Kidney (tissue), 14 donors: Measurements from ENCODE around the gene TSGA10IP. TPM values are rescaled to one million over a fixed set of nuclear protein-coding genes. Genes with fewer than 3 reads are reported as not detected.

ENCODE experiments used
- DNase-seq, 5 donors: peaks; one replicate each; pipeline ENCODE4 v3.0.0-alpha.2; 2013 to 2020
- FAIRE-seq: peaks from 2 replicates; lab custom pipeline; 2012; peaks lifted over from hg19 to GRCh38; lab: Jason Lieb, UNC
- H3K27ac ChIP-seq, 2 donors: one replicate each; pipeline ENCODE4 v1.7.0; 2013; ENCODE audit warnings: low read depth in 2 of 2, low read length in 2 of 2, inconsistent platforms in 1 of 2
- H3K27me3 ChIP-seq: one replicate; pipeline ENCODE4 v1.7.1; 2013; ENCODE audit warnings: low read length, inconsistent platforms; ENCODE audit not compliant: control insufficient read depth, insufficient read depth
- H3K36me3 ChIP-seq, 3 donors: one replicate each; pipeline versions ENCODE4 v1.7.0 to v1.7.1; 2013; ENCODE audit warnings: low read length in 3 of 3, control low read depth in 1 of 3, inconsistent platforms in 1 of 3; ENCODE audit not compliant: insufficient read depth in 3 of 3, control insufficient read depth in 2 of 3
- H3K4me1 ChIP-seq, 3 donors: one replicate each; pipeline versions ENCODE4 v1.7.0 to v1.7.1; 2013; ENCODE audit warnings: low read length in 3 of 3, inconsistent platforms in 1 of 3, low read depth in 1 of 3; ENCODE audit not compliant: control insufficient read depth in 2 of 3, insufficient read depth in 2 of 3
- H3K4me3 ChIP-seq, 3 donors: one replicate each; pipeline versions ENCODE4 v1.7.0 to v1.8.1; 2013; ENCODE audit warnings: low read length in 3 of 3, control low read depth in 1 of 3, inconsistent platforms in 1 of 3
- H3K9ac ChIP-seq, 3 donors: one replicate each; pipeline versions ENCODE4 v1.7.0 to v1.7.1; 2013; ENCODE audit warnings: low read length in 3 of 3, control low read depth in 1 of 3, inconsistent platforms in 1 of 3
- H3K9me3 ChIP-seq, 3 donors: one replicate each; pipeline versions ENCODE4 v1.7.0 to v1.7.1; 2013; ENCODE audit warnings: low read length in 3 of 3, control low read depth in 1 of 3, inconsistent platforms in 1 of 3; ENCODE audit not compliant: control insufficient read depth in 2 of 3, insufficient read depth in 1 of 3
- CTCF ChIP-seq: IDR thresholded peaks from 3 replicates; pipeline ENCODE4 v1.5.1; 2012; ENCODE audit warnings: mild to moderate bottlenecking, moderate library complexity, borderline replicate concordance; ENCODE audit not compliant: insufficient read depth; ENCODE audit errors: extremely low read depth
- intact Hi-C: fragments of 100-400 bp; cut with DNase I; formaldehyde crosslinking; loops from one replicate; pipeline ENCODE4 v1.11.1; 2022
- polyA plus RNA-seq: library from polyadenylated mRNA; stranded (reverse); fragments of 350-450 nt; fragmentation: Illumina TruSeq; extraction: RNeasy Lipid Tissue Mini Kit (QIAGEN cat#74804); gene quantifications from one replicate; pipeline ENCODE4 v1.2.3, GENCODE V29; 2014; ENCODE audit warnings: low read depth, low replicate concordance; ENCODE audit not compliant: insufficient read depth
- total RNA-seq: library from RNA; stranded (reverse); fragmentation: NEBNext Ultra II Directional; extraction: Animal tissue kit (Norgen Biotek cat#: 25700); gene quantifications from one replicate; pipeline ENCODE4 v1.2.1, GENCODE V29; 2021
- donor health status: control.
- donor health status: control.
- donor health status: control.
- donor health status: control.
- donor health status: control.
- donor health status: DM: yes; HTN: yes; CAD: no.
- donor health status: Normal renal cell carcinoma (clear cell type).

The TSGA10IP gene
- total and polyA plus RNA-seq, 2 donors from 2014 or later: not detected

- intact Hi-C loops: no loop called here
- Histone ChIP-seq H3K4me1 (peaks cover 0 to 42% (median 20%) of the 10 kb centered on the region in 3 donors), H3K9me3 (no peaks in the 10 kb centered on the region), H3K27me3 (no peaks in the 10 kb centered on the region), H3K9ac (no peak overlapping the region), H3K27ac (peak overlapping the region; percentile 32 to 59), H3K36me3 (no peaks in the 10 kb centered on the region), H3K4me3 (no peak overlapping the region)
- DNase-seq (peak in 1 of 5 donors; percentile 92), FAIRE-seq (no peak)
- no peak for TF ChIP-seq CTCF
Observed at GRCh38 chr11:65915821-65916251, 29.4 kb upstream of the TSGA10IP start.

- DNase-seq (no peak), FAIRE-seq (no peak)
- Histone ChIP-seq H3K9ac (no peak overlapping the region), H3K36me3 (no peaks in the 10 kb centered on the region), H3K4me1 (peaks cover 0 to 44% (median 21%) of the 10 kb centered on the region in 3 donors), H3K9me3 (no peaks in the 10 kb centered on the region), H3K27me3 (no peaks in the 10 kb centered on the region), H3K27ac (no peak overlapping the region), H3K4me3 (no peak overlapping the region)
- TF ChIP-seq CTCF: no peak
- intact Hi-C loops: no loop called here
Observed at GRCh38 chr11:65916391-65916790, 28.9 kb upstream of the TSGA10IP start.

GRCh38 chr11:65917077-65917433, 28.2 kb upstream of the TSGA10IP start:
- no peak for TF ChIP-seq CTCF
- no peaks in the 10 kb centered on the region for H3K9me3 ChIP-seq
- H3K4me1 ChIP-seq: peaks cover 0 to 38% (median 21%) of the 10 kb centered on the region in 3 donors
- H3K27me3 ChIP-seq: no peaks in the 10 kb centered on the region
- DNase-seq (no peak), FAIRE-seq (no peak)
- intact Hi-C loops: no loop called here
- H3K9ac ChIP-seq: peak overlapping the region in 1 of 3 donors; percentile 97
- H3K36me3 ChIP-seq: no peaks in the 10 kb centered on the region
- peak overlapping the region in 1 of 3 donors; percentile 97 for H3K4me3 ChIP-seq
- H3K27ac ChIP-seq: no peak overlapping the region
